Mesenteric fat pad (tissue), 1 donor: ENCODE results near the gene SERPINC1. TPM values are rescaled to one million over a fixed set of nuclear protein-coding genes. Genes with fewer than 3 reads are reported as not detected.
"Not testable (repeated sequence)": the region's sequence is repeated elsewhere in the genome, so short reads cannot be mapped to it uniquely, and the experiment has no call there.

ENCODE experiments used
- DNase-seq: peaks from one replicate; pipeline ENCODE4 v3.0.0-alpha.2; 2020; ENCODE audit warnings: low spot score
- total RNA-seq: library from RNA; stranded (reverse); fragmentation: NEBNext Ultra II Directional; extraction: Animal tissue kit (Norgen Biotek cat#: 25700); gene quantifications from one replicate; pipeline ENCODE4 v1.2.1, GENCODE V29; 2021
- donor health status: DM: yes; HTN: yes; CAD: no.

SERPINC1 gene
- total RNA-seq, 1 donor from 2014 or later, result not detected

DNA sequence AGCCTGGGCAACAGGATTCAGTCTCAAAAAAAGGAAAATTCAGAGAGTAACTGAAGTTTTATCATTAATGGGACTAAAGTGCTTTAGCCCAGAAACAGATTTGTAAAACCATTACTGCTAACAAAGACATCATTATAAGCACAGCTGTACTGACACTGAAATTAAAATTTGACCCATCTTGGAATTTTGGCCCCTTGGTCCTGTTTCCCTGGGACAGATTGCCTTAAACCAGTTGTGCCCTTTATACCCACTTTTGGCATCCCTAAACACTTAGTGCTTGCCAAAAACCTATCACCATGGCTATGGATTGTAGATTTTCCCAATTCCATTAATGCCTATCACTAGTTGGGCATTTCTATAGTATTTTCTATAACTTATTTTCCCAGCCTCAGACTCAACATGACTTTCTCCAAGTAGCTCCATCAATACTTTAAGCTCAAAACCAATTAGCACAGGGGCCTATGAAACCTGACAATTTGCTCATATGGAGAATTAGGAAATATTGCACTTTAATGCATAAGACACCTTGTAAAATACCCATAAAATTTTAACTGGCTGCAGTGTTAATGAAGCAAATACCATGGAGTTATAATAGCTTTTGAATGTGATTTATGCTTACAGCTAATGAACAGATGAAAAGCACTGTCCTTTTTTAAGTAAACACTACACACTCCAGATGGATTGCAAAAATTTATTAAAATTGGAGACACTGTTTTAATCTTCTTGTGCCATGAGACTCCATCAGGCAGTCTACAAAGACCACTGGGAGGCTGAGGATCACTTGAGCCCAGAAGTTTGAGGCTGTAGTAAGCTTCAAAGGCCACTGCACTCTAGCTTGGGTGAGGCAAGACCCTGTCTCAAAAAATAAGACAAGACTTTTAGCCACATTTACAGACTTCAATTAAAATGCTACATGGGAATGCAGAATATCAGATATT is 53.6 kb downstream of the SERPINC1 start:
- no peak for DNase-seq

DNA sequence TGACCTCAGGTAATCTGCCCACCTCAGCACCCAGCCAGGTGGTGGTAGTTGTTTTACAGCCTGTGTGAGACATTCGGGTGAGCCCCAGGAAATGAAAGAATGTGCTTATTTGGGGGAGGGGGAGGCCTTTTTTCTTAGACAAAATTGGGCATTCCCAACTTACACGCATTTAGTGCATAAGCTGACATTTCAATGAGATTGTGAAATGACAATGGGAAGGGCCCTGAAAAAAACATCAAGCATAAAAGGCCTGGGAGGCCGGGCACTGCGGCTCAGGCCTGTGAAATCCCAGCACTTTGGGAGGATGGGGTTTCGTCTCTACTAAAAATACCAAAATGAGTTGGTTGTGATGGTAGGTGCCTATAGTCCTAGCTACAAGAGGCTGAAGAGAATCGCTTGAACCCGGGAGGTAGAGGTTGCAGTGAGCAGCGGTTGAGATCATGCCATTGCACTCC is 54.3 kb downstream of the SERPINC1 start:
- no peak for DNase-seq

DNA sequence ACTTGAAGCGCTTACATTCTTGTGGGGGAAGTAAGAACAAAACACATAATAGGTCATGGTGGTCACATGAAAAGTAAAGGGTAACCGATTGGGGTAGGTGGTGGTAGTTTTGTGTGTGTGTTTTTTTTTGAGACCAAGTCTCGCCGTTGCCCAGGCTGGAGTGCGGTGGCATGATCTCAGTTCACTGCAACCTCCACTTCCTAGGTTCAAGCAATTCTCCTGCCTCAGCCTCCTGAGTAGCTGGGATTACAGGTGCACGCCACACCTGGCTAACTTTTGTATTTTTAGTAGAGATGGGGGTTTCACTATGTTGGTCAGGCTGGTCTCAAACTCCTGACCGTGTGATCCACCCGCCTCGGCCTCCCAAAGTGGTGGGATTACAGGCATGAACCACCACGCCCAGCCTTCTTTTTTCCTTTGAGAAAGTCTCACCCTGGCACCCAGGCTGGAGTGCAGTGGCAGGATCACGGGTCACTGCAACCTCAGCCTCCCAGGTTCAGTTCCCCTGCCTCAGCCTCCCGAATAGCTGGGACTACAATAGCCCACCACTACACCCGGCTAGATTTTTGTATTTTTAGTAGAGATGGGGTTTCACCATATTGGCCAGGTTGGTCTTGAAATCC is 54.9 kb downstream of the SERPINC1 start:
- not testable (repeated sequence) for DNase-seq

DNA sequence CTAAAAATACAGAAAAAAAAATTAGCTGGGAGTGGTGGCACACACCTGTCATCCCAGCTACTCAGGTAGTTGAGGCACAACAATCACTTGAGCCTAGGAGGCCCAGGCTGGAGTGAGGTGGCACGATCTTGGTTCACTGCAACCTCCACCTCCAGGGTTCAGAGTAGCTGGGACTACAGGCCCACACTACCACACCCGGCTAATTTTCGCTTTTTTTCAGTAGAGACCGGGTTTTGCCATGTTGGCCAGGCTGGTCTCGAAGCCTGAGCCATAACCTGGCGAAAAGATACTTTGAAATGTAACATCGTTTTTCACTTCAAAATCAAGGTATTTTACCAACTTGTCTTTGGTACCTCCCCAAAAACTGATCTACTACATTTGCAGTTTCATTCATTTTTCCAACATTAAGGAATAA is 55.4 kb downstream of the SERPINC1 start:
- DNase-seq, result no peak

DNA sequence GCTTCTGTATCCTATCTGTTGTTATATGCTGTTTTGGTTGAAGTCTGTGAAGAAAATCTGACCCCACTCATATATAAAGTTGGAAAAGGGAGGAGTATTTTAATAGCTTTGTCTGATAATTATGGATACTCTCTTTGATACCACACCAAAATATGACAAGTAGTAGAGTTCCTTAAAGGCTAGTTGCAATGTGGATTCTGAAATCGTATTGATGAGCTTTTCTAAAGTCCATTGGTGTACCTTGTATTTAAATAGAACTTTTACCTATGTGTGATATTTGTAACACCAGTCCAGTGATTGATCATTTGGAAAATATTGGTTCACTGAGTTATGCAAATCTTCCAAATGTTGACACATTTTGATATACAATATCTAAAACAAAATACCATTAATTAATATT is 57.1 kb downstream of the SERPINC1 start:
- DNase-seq, result no peak

DNA sequence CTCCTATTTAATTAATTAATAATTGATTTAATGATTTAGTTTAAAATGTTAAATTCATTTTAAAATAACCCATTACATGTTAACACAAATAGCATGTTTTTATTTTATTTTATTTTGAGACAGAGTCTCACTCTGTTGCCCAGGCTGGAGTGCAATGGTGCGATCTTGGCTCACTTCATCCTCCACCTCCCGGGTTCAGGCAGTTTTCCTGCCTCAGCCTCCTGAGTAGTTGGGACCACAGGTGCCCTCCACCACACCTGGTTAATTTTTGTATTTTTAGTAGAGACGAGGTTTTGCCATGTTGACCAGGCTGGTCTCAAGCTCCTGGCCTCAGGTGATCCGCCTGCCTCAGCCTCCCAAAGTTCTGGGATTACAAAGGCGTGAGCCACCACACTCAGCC is 57.6 kb downstream of the SERPINC1 start:
- not testable (repeated sequence) for DNase-seq

DNA sequence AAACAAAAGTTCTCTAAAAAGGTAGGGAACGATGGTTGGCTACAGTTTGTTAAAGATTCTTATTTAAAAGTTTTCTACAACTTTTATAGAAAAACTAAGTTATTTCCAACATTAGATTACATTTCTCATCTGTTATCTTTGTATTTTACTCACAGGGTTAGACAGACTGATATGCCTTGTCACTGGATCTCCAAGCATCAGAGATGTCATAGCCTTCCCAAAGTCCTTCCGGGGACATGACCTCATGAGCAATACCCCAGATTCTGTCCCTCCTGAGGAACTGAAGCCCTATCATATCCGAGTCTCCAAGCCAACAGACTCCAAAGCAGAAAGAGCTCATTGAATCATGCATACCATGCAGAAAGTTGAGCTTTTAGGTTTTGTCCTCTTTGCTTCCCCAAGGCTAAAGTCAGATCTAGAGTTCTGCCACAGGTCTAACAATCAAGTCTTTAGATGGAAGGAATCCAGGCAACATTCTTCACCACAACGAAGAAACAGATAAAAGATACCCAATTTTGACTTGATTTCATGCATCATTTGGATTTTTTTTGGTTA is 59.7 kb downstream of the SERPINC1 start:
- no peak for DNase-seq

DNA sequence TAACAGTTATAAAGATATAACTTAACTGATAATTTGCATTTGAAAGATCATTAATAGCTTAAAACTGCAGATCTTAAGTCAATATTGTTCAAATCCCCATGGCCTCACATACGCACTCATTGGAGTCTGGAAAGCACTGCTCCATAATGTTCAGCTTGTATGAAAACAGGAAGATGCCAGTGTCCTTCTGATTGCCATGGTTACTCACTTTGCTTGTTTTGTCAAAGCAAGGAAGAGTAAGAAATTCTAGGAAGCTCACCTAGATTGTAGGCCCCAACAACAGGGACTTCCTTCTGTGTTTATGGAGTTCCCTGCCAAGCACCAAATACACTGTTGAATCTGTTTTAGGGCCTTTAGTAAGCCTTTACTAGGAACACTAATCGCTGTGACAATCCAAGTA is 60.2 kb downstream of the SERPINC1 start:
- DNase-seq, result no peak

DNA sequence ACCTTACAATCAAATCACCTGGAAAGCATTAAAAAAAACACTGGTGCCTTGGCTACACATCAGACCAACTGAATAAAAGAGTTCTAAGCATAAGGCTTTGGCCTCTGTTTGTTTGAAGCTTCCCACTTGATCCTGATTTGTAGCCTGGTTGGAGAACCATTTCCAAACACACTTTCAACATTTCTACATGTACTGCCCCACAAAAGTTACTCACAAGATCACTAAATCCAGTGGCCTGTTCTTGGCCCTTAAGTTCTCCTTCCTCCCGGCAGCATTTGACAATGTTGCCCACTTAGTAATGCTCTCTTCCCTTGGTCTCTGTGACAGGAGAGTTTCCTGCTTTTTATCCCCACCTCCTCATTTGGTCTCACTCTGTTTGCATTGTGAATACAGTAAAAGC is 61.1 kb downstream of the SERPINC1 start:
- DNase-seq, result no peak

Other genes with a start within 250 kb of the SERPINC1 start
- 0.29 TPM for gene ANKRD45, start 247.5 kb downstream of the SERPINC1 start, total RNA-seq
- gene KLHL20, start 202.3 kb downstream of the SERPINC1 start, total RNA-seq, result 33.0 TPM
- gene DARS2, start 92.7 kb downstream of the SERPINC1 start, total RNA-seq, result 14.7 TPM
- gene CENPL, start 92.4 kb downstream of the SERPINC1 start, total RNA-seq, result 8.4 TPM
- 223 TPM for gene GAS5, start 49.3 kb downstream of the SERPINC1 start, total RNA-seq
- gene ZBTB37, start 48.9 kb downstream of the SERPINC1 start, total RNA-seq, result 14.5 TPM
- 37.0 TPM for gene RC3H1, start 105.0 kb upstream of the SERPINC1 start, total RNA-seq
- 38.0 TPM for gene RABGAP1L, start 242.2 kb upstream of the SERPINC1 start, total RNA-seq